ENCODE results near the gene ALDH1L2.

Gene ALDH1L2

DNA sequence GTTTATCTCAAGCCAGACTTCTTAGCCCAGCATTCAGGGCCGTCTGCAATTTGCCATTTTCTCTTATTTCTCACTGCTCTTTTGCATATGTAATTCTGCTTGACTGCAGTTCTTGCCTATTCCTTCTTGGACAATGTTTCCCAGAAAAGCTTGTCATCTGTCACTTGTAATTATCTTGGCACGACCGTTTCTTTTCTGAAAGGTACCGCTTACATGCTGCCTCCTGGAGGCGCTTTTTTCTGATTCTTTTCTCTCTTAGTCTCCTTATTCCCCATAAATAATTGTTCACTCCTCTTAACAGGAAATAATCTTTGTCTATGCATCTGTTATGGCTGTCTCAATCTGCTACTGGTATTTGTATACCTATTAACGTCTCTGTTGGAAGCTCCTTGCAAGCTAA is 1.2 kb upstream of the ALDH1L2 start:
- no peak for DNase-seq (ENCODE audit: low read depth)
- TF ChIP-seq, protein P1, sequence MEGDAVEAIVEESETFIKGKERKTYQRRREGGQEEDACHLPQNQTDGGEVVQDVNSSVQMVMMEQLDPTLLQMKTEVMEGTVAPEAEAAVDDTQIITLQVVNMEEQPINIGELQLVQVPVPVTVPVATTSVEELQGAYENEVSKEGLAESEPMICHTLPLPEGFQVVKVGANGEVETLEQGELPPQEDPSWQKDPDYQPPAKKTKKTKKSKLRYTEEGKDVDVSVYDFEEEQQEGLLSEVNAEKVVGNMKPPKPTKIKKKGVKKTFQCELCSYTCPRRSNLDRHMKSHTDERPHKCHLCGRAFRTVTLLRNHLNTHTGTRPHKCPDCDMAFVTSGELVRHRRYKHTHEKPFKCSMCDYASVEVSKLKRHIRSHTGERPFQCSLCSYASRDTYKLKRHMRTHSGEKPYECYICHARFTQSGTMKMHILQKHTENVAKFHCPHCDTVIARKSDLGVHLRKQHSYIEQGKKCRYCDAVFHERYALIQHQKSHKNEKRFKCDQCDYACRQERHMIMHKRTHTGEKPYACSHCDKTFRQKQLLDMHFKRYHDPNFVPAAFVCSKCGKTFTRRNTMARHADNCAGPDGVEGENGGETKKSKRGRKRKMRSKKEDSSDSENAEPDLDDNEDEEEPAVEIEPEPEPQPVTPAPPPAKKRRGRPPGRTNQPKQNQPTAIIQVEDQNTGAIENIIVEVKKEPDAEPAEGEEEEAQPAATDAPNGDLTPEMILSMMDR (IDR thresholded peaks at IDR 0.05; ENCODE audit: low read depth, low read length, missing control alignments), result no peak
- H3K4me3 ChIP-seq (ENCODE audit: low read depth, low read length), result no peak overlapping the region

DNA sequence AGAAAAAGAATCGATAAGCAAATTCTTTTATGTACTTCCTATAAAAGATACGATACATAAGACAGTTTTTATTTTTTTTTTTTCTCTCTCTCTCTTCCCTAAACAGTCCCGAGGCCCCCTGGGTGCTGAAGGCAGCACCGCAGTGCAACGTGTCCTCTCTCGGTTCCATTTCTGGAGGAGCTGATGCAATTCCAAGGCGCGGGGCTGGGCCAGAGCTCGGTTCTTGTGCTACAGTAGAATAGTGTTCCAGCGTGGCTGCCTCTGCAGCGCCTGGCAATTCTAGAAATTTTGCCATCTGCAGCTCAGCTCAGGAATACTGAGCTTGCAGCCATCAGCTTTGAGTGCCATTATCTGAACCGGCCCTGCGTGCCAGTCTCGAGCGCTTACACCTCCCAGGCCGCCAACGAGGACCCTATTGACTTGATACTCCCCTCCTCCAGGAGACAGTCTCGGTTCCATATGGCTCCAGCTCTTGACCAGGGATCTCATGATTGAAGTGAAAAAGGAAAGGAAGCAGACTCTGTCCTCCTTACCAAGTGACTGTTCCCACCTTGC is 630 bp downstream of the ALDH1L2 start:
- H3K4me3 ChIP-seq (ENCODE audit: low read depth, low read length), result peak overlapping the region; percentile 76
- DNase-seq (ENCODE audit: low read depth), result no peak
- TF ChIP-seq, protein P1 (IDR thresholded peaks at IDR 0.05; ENCODE audit: low read depth, low read length, missing control alignments), result peak; percentile 4

DNA sequence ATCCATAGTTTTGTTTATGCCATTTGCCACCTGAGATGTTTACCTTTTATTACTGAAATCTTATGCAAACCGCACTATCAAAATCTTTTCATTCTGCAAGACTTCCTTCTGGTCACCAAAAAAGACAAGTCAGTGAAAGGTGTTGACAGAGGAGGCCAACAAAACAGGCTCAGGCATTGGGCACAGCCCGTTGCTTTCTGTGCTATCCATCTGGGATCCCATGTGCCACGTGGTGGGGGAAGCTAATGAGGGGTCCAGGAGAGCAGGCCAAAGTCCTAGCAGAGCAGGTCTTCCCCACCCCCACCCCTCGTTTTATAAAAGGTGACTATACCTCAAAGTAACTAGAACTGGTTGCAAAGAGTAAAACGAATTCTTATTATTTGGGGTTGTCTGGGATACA is 1.2 kb downstream of the ALDH1L2 start:
- TF ChIP-seq, protein P1 (IDR thresholded peaks at IDR 0.05; ENCODE audit: low read depth, low read length, missing control alignments), result no peak
- DNase-seq (ENCODE audit: low read depth), result no peak
- peak overlapping the region; percentile 76 for H3K4me3 ChIP-seq (ENCODE audit: low read depth, low read length)

DNA sequence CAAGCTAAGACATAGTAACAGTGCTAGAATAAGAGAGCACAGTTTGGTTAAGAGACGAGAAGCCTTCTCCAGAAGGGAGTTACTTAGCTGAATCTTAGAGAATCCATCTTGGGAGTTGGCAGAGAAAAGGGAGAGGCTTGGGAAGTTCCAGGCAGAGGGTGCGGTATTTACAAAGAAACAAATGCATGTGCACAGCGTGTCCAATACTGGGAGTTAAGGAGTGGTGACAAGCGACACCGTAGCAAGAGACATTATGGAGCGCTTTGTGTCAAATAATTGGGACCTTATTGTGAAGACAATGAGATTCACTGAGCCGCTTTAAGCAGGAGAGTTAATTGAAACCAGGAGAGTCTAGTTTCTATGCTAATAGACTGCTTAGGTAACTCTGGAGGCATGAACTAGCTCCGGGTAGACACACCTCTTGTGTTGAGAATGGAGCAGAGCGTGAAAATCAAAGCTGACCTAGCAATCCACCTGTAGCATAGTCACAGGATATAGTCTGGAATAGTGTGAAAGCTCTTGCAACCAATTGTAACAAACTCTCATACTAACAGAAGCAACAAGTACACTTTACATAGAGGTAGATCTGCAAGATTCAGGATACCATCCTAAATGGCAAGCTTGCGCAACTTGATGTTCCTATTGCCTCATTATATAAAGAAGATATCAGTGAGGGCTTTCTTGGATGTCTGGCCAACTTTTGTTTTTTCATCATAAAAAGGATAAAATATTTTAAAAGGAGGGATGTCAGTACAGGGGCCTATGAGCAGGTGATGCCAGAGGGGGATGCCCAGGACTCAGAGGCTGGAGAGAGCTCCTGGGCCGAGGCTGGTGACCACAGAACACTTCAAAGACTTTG is 5.3 kb downstream of the ALDH1L2 start:
- TF ChIP-seq, protein P1 (IDR thresholded peaks at IDR 0.05; ENCODE audit: low read depth, low read length, missing control alignments), result no peak
- DNase-seq (ENCODE audit: low read depth), result no peak
- H3K4me3 ChIP-seq (ENCODE audit: low read depth, low read length), result no peak overlapping the region

DNA sequence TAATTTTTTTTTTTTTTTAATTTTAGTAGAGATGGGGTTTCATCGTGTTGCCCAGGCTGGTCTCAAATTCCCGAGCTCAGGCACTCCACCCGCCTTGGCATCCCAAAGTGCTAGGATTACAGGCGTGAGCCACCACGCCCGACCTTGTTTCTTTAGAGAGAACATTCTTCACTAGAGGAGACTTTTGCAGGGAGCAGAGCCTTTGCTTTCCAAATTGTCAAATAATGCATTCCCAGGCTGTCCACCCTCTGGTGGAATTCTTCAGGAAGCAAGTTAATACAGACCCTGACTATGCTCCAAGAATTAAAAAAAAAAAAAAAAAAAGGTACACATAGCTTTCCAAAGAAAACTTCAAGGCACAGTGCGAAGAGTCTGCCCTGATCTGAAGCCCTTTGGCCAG is 6.8 kb downstream of the ALDH1L2 start:
- H3K4me3 ChIP-seq (ENCODE audit: low read depth, low read length), result no peak overlapping the region
- no peak for DNase-seq (ENCODE audit: low read depth)
- TF ChIP-seq, protein P1 (IDR thresholded peaks at IDR 0.05; ENCODE audit: low read depth, low read length, missing control alignments), result no peak

DNA sequence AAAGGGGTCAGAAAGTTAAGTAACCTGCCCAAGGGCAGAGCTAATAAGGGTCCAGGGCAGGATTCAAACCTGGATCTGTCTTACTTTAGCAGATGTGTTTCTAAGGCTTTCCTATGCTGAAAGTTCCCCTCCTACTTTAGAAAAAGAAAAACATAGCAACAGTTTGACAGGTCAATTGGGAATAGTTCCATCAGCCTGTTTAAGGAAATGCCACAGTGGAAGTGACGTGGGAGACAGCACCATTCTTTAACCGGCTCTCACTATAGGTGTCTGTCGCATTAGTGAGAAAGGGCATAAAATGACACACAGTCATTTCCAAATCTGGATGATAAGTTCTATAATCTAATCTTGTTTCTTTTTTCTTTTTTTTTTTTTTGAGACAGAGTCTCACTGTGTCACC is 7.3 kb downstream of the ALDH1L2 start:
- DNase-seq (ENCODE audit: low read depth), result no peak
- TF ChIP-seq, protein P1 (IDR thresholded peaks at IDR 0.05; ENCODE audit: low read depth, low read length, missing control alignments), result no peak
- H3K4me3 ChIP-seq (ENCODE audit: low read depth, low read length), result no peak overlapping the region

Data from GM12864 (cell line).